ENCODE results near the gene ANXA5. TPM values are rescaled to one million over a fixed set of nuclear protein-coding genes. Genes with fewer than 3 reads are reported as not detected.
"Not testable (repeated sequence)": the region's sequence is repeated elsewhere in the genome, so short reads cannot be mapped to it uniquely, and the experiment has no call there.

Gene ANXA5
- total and polyA plus RNA-seq, 12 donors = 90.8 to 285 (median 115) TPM

- no peaks in the 10 kb centered on the region for H3K9me3 ChIP-seq
- no peaks in the 10 kb centered on the region for H3K36me3 ChIP-seq
- no peak overlapping the region for H3K4me3 ChIP-seq
- no peak overlapping the region for H3K27ac ChIP-seq
- TF ChIP-seq, protein P1, sequence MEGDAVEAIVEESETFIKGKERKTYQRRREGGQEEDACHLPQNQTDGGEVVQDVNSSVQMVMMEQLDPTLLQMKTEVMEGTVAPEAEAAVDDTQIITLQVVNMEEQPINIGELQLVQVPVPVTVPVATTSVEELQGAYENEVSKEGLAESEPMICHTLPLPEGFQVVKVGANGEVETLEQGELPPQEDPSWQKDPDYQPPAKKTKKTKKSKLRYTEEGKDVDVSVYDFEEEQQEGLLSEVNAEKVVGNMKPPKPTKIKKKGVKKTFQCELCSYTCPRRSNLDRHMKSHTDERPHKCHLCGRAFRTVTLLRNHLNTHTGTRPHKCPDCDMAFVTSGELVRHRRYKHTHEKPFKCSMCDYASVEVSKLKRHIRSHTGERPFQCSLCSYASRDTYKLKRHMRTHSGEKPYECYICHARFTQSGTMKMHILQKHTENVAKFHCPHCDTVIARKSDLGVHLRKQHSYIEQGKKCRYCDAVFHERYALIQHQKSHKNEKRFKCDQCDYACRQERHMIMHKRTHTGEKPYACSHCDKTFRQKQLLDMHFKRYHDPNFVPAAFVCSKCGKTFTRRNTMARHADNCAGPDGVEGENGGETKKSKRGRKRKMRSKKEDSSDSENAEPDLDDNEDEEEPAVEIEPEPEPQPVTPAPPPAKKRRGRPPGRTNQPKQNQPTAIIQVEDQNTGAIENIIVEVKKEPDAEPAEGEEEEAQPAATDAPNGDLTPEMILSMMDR (IDR thresholded peaks at IDR 0.05) = peak in 8 of 9 donors; percentile 14 to 61 (median 50)
- ATAC-seq = peak in 3 of 8 donors; percentile 8 to 37 (median 34)
- peaks cover 0 to 10% (median 3%) of the 10 kb centered on the region in 7 donors for H3K27me3 ChIP-seq
- intact Hi-C loops (cut with DNase I) = loop anchor here in 7 of 10 donors (1.0 to 10.0 kb wide), 6 partner anchors 12 to 542 kb away; no protein-coding TSS in a partner anchor
- peak in 1 of 2 donors; percentile 29 for DNase-seq
- peaks cover 0 to 27% (median 4%) of the 10 kb centered on the region in 9 donors for H3K4me1 ChIP-seq
- 75 to 79% methylated on average over 5 of the region's 5 CpGs for WGBS, 2 donors
Measured at GRCh38 chr4:121736735-121737351, 40.1 kb upstream of the ANXA5 start.

- WGBS, 2 donors = 86 to 90% methylated on average over 1 of the region's 1 CpG
- Histone ChIP-seq H3K4me3 (no peak overlapping the region), H3K27me3 (peaks cover 0 to 10% (median 3%) of the 10 kb centered on the region in 7 donors), H3K9me3 (no peaks in the 10 kb centered on the region), H3K36me3 (no peaks in the 10 kb centered on the region), H3K27ac (no peak overlapping the region), H3K4me1 (peaks cover 0 to 18% (median 4%) of the 10 kb centered on the region in 9 donors)
- no peak for DNase-seq
- TF ChIP-seq, protein P1 (IDR thresholded peaks at IDR 0.05) = no peak
- intact Hi-C loops (cut with DNase I) = loop anchor here in 4 of 10 donors (10.0 kb wide), 4 partner anchors 270 to 540 kb away; no protein-coding TSS in a partner anchor
- ATAC-seq = no peak
Measured at GRCh38 chr4:121734571-121734970, 37.8 kb upstream of the ANXA5 start.

DNA sequence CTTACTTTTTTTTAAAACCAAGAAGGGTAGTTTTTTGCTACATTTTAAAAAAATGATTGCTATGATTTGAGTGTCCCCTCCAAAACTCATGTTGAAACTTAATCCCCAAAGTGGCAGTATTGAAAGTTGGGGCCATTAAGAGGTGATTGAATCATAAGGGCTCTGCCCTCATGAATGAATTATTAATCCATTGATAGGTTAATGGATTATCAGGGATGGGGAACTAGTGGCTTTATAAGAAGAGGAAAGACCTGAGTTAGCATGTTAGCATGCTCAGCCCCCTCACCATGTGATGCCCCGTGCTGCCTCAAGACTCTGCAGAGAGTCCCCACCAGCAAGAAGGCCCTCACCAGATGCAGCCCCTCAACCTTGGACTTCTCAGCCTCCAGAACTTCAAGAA lies 37.2 kb upstream of the ANXA5 start:
- intact Hi-C loops (cut with DNase I) = loop anchor here in 4 of 10 donors (10.0 kb wide), 4 partner anchors 269 to 539 kb away; no protein-coding TSS in a partner anchor
- DNase-seq = no peak
- no peaks in the 10 kb centered on the region for H3K9me3 ChIP-seq
- H3K36me3 ChIP-seq = no peaks in the 10 kb centered on the region
- no peak overlapping the region for H3K4me3 ChIP-seq
- peaks cover 0 to 12% (median 0%) of the 10 kb centered on the region in 9 donors for H3K4me1 ChIP-seq
- peaks cover 0 to 10% (median 3%) of the 10 kb centered on the region in 7 donors for H3K27me3 ChIP-seq
- ATAC-seq = no peak
- H3K27ac ChIP-seq = no peak overlapping the region
- TF ChIP-seq, protein P1 (IDR thresholded peaks at IDR 0.05) = no peak
- 88 to 90% methylated on average over 1 of the region's 1 CpG for WGBS, 2 donors

DNA sequence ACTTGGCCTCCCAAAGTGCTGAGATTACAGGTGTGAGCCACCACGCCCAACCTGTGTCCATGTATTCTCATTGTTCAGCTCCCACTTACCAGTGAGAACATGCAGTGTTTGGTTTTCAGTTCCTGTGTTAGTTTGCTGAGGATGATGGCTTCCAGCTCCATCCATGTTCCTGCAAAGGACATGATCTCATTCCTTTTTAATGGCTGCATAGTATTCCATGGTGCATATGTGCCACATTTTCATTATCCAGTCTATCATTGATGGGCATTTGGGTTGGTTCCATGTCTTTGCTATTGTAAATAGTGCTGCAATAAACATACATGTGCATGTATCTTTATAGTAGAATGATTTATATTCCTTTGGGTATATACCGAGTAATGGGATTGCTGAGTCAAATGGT lies 33.0 kb upstream of the ANXA5 start:
- DNase-seq = not testable (repeated sequence)
- 95 to 96% methylated on average over 2 of the region's 2 CpGs for WGBS, 2 donors

More for the DNA sequence above, 33.0 kb upstream of the ANXA5 start:
- not testable (repeated sequence) for H3K4me1 ChIP-seq, H3K36me3 ChIP-seq, ATAC-seq, H3K9me3 ChIP-seq, H3K27ac ChIP-seq, H3K4me3 ChIP-seq
- peaks cover 0 to 10% (median 3%) of the 10 kb centered on the region in 7 donors for H3K27me3 ChIP-seq
- intact Hi-C loops (cut with DNase I) = loop anchor here in 7 of 10 donors (5.0 to 10.0 kb wide), 8 partner anchors 42 to 535 kb away; no protein-coding TSS in a partner anchor

All from heart right ventricle (tissue), 16 donors.